ENCODE measurements around the gene SSRP1.
"Not testable (repeated sequence)": the region's sequence is repeated elsewhere in the genome, so short reads cannot be mapped to it uniquely, and the experiment has no call there.

Gene SSRP1

DNA sequence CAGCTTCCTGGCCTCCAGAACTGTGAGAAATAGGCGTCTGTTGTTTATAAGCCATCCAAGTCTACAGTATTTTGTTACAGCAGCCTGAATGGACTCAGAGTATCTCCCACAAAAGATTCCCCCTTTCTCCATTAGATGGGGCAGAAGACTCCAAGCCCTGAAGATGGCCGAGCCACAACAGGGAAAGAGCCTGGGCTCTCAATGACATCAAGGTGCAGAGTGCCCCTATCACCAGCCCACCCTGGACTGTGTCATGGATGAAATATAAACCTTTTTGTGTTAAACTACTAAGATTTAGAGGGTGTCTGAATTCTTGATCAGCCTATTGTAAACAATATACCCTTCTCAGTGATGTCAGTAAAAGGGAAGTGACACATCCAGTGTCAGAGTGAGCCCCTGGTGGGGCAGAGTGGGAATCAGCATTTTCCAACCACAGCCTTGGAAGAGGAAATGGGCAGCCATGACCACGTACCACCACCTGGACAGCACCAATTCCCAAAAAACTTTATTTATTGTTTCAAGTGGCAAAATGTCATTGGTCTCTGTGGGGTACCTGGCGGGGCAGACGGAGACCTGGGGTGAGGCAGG, 36.4 kb downstream of the SSRP1 start:
- TF ChIP-seq, protein P1, sequence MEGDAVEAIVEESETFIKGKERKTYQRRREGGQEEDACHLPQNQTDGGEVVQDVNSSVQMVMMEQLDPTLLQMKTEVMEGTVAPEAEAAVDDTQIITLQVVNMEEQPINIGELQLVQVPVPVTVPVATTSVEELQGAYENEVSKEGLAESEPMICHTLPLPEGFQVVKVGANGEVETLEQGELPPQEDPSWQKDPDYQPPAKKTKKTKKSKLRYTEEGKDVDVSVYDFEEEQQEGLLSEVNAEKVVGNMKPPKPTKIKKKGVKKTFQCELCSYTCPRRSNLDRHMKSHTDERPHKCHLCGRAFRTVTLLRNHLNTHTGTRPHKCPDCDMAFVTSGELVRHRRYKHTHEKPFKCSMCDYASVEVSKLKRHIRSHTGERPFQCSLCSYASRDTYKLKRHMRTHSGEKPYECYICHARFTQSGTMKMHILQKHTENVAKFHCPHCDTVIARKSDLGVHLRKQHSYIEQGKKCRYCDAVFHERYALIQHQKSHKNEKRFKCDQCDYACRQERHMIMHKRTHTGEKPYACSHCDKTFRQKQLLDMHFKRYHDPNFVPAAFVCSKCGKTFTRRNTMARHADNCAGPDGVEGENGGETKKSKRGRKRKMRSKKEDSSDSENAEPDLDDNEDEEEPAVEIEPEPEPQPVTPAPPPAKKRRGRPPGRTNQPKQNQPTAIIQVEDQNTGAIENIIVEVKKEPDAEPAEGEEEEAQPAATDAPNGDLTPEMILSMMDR (IDR thresholded peaks at IDR 0.05), result no peak
- Histone ChIP-seq H3K4me1 (ENCODE audit: control insufficient read depth in 1 of 2, insufficient read depth in 1 of 2, low read depth in 1 of 2, low read length in 1 of 2) (no peaks in the 10 kb centered on the region), H3K9me3 (no peaks in the 10 kb centered on the region), H3K4me3 (ENCODE audit: low read depth in 1 of 2, low read length in 1 of 2) (no peak overlapping the region), H3K27me3 (no peaks in the 10 kb centered on the region), H3K27ac (no peak overlapping the region), H3K36me3 (no peaks in the 10 kb centered on the region)

DNA sequence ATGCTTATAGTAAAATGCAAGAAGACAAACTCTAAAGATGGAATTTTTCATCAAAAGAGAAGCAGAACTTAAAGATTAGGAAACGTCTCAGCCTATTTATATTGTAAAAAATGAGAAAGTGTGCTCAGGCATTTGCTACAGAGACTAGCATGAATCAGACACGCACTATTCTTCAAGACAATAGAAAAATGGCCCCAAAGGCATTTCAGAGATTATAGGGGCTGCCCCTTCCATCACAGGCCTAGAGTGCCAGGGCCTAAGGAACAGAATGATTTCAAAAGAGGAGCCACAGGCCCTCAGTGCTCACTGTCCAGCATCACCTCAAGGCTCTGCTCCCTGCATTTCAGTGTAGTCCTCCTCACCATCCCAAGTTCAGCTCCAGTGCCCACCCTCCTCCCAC, 38.5 kb downstream of the SSRP1 start:
- TF ChIP-seq, protein P1 (IDR thresholded peaks at IDR 0.05), result no peak
- Histone ChIP-seq H3K27me3 (no peaks in the 10 kb centered on the region), H3K4me3 (ENCODE audit: low read depth in 1 of 2, low read length in 1 of 2) (no peak overlapping the region), H3K9me3 (no peaks in the 10 kb centered on the region), H3K27ac (no peak overlapping the region), H3K36me3 (no peaks in the 10 kb centered on the region), H3K4me1 (ENCODE audit: control insufficient read depth in 1 of 2, insufficient read depth in 1 of 2, low read depth in 1 of 2, low read length in 1 of 2) (no peaks in the 10 kb centered on the region)

DNA sequence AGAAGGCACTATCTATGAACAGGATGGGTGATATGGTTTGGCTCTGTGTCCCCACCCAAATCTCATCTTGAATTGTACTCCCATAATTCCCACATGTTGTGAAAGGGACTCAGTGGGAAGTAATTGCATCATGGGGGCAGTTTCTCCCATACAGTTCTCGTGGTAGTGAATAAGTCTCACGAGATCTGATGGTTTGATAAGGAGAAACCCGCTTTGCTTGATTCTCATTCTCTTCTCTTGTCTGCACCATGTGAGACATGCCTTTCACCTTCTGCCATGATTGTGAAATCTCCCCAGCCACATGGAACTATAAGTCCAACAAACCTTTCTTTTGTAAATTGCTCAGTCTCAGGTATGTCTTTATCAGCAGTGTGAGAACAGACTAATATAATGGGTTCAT, 39.5 kb downstream of the SSRP1 start:
- H3K27me3 ChIP-seq; H3K4me1 ChIP-seq (ENCODE audit: control insufficient read depth in 1 of 2, insufficient read depth in 1 of 2, low read depth in 1 of 2, low read length in 1 of 2); H3K27ac ChIP-seq: not testable (repeated sequence)

DNA sequence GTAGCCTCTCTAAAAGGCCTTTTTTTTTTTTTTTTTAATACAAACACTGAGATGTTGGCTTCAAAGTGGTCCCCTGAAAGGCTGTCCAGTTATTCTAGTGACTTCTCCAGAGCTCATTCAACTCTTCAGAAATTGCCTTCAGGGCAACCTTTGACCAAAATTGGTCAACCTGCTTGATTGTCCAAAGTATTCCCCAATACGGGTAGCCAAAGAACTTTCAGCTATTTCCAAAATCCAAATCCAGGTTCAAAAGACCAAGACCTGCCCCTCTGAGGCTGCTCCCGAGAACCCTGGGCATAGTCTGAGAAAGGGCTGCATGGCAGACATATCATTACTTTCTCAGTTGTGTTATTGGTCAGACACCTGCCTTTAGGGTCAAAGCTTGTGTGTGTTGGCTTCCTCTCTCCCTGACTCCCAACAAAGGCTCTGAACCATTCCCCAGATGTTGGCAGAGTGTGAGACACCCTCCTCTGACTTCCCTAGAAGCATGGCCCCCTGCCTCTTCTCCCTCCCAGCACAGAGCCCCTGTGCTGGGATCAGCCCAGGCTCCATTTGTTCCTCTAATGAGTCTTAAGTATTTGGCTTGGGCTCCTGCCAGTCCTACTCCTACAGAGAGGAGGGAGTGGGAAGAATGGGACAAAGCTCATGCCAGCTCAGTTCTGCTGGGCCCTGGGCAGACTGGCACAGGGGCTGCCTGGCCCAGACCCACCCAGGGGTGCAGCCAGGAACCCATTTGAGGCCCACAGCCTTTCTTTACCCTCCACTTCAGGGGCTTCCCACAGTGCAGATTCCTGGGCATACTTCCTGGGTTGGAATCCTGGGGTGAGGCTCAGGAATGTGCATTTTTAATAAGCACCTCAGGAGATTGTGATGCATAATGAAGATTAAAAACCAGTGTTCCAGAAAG, 41.2 kb downstream of the SSRP1 start:
- no peaks in the 10 kb centered on the region for H3K36me3 ChIP-seq
- TF ChIP-seq, protein P1 (IDR thresholded peaks at IDR 0.05), result no peak
- no peak overlapping the region for H3K27ac ChIP-seq
- H3K4me3 ChIP-seq (ENCODE audit: low read depth in 1 of 2, low read length in 1 of 2), result no peak overlapping the region
- H3K27me3 ChIP-seq, result peaks cover 12% of the 10 kb centered on the region
- no peaks in the 10 kb centered on the region for H3K9me3 ChIP-seq
- no peaks in the 10 kb centered on the region for H3K4me1 ChIP-seq (ENCODE audit: control insufficient read depth in 1 of 2, insufficient read depth in 1 of 2, low read depth in 1 of 2, low read length in 1 of 2)

More for the DNA sequence above, 39.5 kb downstream of the SSRP1 start:
- not testable (repeated sequence) for H3K36me3 ChIP-seq; H3K9me3 ChIP-seq; H3K4me3 ChIP-seq (ENCODE audit: low read depth in 1 of 2, low read length in 1 of 2)

DNA sequence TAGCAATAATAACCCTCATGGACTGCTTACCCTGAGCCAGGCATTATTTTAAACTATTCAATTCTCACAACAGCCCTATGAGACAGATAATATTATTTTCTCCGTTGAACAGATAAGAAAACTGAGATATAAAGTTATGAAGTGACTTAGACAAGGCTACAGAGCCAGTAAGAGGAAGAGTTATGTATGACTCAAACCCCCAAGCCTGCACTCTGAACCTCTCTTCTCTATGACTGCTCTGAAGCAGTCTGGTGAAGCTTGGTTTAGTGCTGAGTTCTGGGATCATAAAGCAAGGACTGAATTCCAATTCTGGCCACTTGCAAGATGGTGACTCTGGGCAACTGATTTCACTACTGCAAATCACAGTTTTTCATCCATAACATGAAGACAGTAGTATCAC, 45.4 kb downstream of the SSRP1 start:
- Histone ChIP-seq H3K36me3 (no peaks in the 10 kb centered on the region), H3K9me3 (no peaks in the 10 kb centered on the region), H3K27me3 (peaks cover 28% of the 10 kb centered on the region), H3K27ac (no peak overlapping the region), H3K4me1 (ENCODE audit: control insufficient read depth in 1 of 2, insufficient read depth in 1 of 2, low read depth in 1 of 2, low read length in 1 of 2) (no peaks in the 10 kb centered on the region), H3K4me3 (ENCODE audit: low read depth in 1 of 2, low read length in 1 of 2) (no peak overlapping the region)
- TF ChIP-seq, protein P1 (IDR thresholded peaks at IDR 0.05), result no peak

Data from neutrophil (primary cell).